GM12878 (cell line): ENCODE results near the gene TTLL10. TPM values are rescaled to one million over a fixed set of nuclear protein-coding genes. Genes with fewer than 3 reads are reported as not detected.

Experiments used
- ATAC-seq: fragments of 200-7000 bp; cut with Tn5 transposase; 3 replicates; pipeline ENCODE4 v1.9.1; 2020; ENCODE audit warnings: mild to moderate bottlenecking, moderate library complexity
- BruUV-seq: library from RNA; stranded (reverse); fragments of 400-500 nt; replicated peaks from 2 replicates; lab custom pipeline; 2021; lab: Mats Ljungman, UMichigan
- CTCF ChIA-PET: fragments of 300-600 bp; sonication (Branson Sonifier 250); formaldehyde crosslinking; extraction: SDS; loops from one replicate; lab custom pipeline; 2021; ENCODE audit warnings: inconsistent platforms; lab: Yijun Ruan, JAX
- POLR2A ChIA-PET: fragments of 350-600 bp; formaldehyde crosslinking; extraction: SDS; loops from one replicate; lab custom pipeline; 2021; ENCODE audit warnings: inconsistent platforms; lab: Charles Lee
- RAD21 ChIA-PET: fragments of 300-600 bp; sonication (Branson Sonifier 250); formaldehyde crosslinking; loops from one replicate; lab custom pipeline; 2023; ENCODE audit warnings: antibody characterized with exemption; ENCODE audit not compliant: unreplicated experiment; lab: Charles Lee
- SMC1A ChIA-PET: fragments of 300-600 bp; sonication (Branson Sonifier 250); formaldehyde crosslinking; loops from one replicate; lab custom pipeline; 2023; ENCODE audit not compliant: unreplicated experiment, uncharacterized antibody; lab: Charles Lee
- DNase-seq: peaks from one replicate; pipeline ENCODE4 v3.0.0-alpha.2; 2011; ENCODE audit warnings: low read depth, low spot score
- FAIRE-seq: peaks from 3 replicates; lab custom pipeline; 2011; peaks lifted over from hg19 to GRCh38; lab: Jason Lieb, UNC
- H2AFZ ChIP-seq: 2 replicates; pipeline ENCODE4 v1.6.0; 2011; ENCODE audit warnings: low read depth, low read length, control low read depth; ENCODE audit not compliant: control insufficient read depth
- H3K27ac ChIP-seq: 2 replicates; pipeline ENCODE4 v1.5.1; 2011; ENCODE audit warnings: control low read depth; ENCODE audit not compliant: control insufficient read depth, insufficient read depth
- H3K27me3 ChIP-seq, 2 experiments: replicated peaks in 1 of 2; 2 replicates each; pipeline versions ENCODE4 v1.6.0 to v1.6.1; 2011; ENCODE audit warnings: low read length in 1 of 2; ENCODE audit not compliant: control insufficient read depth in 2 of 2, insufficient read depth in 2 of 2
- H3K36me3 ChIP-seq, 2 experiments: 2 replicates each; pipeline ENCODE4 v1.5.1; 2011; ENCODE audit warnings: low read length in 1 of 2; ENCODE audit not compliant: control insufficient read depth in 2 of 2, insufficient read depth in 2 of 2
- H3K4me1 ChIP-seq: 2 replicates; pipeline ENCODE4 v1.6.1; 2011; ENCODE audit warnings: mild to moderate bottlenecking, low read length, moderate library complexity, mixed read lengths; ENCODE audit not compliant: control insufficient read depth, insufficient read depth
- H3K4me2 ChIP-seq: 2 replicates; pipeline ENCODE4 v1.6.0; 2011; ENCODE audit warnings: control low read depth; ENCODE audit not compliant: control insufficient read depth, insufficient read depth
- H3K4me3 ChIP-seq: fragments of 200-600 bp; sonication (generic); 2 replicates; pipeline ENCODE4 v1.5.1; 2016
- H3K79me2 ChIP-seq: 2 replicates; pipeline ENCODE4 v1.6.0; 2011; ENCODE audit warnings: low read length; ENCODE audit not compliant: control insufficient read depth, insufficient read depth
- H3K9ac ChIP-seq: 2 replicates; pipeline ENCODE4 v1.8.0; 2011; ENCODE audit warnings: low read length, control low read depth, mixed read lengths; ENCODE audit not compliant: control insufficient read depth, insufficient read depth
- H3K9me3 ChIP-seq: replicated peaks from 3 replicates; pipeline ENCODE4 v1.5.1; 2011; ENCODE audit warnings: mild to moderate bottlenecking, low read length; ENCODE audit not compliant: control insufficient read depth, insufficient read depth
- H4K20me1 ChIP-seq: 2 replicates; pipeline ENCODE4 v1.6.0; 2011; ENCODE audit not compliant: control insufficient read depth, insufficient read depth
- JUNB ChIP-seq: IDR thresholded peaks from 2 replicates; pipeline ENCODE4 v1.6.1; 2016; ENCODE audit warnings: antibody characterized with exemption, mild to moderate bottlenecking
- NR2F1 ChIP-seq: fragments of 450-650 bp; conservative IDR thresholded peaks from 2 replicates; pipeline ENCODE4 v1.6.1; 2017; ENCODE audit warnings: mild to moderate bottlenecking
- RBBP5 ChIP-seq: fragments of 200-600 bp; sonication (generic); conservative IDR thresholded peaks from 2 replicates; pipeline ENCODE4 v1.6.1; 2016
- WGBS: methylation state at CpG from one replicate; pipeline ENCODE4 v1.1.6; 2016; ENCODE audit warnings: low lambda C conversion rate; ENCODE audit not compliant: insufficient replicate concordance, insufficient coverage; ENCODE audit errors: missing lambda C conversion rate; 5-methylcytosine and 5-hydroxymethylcytosine counted together
- in situ Hi-C: fragments of 300-500 bp; cut with MboI; formaldehyde crosslinking; loops from 9 replicates; pipeline ENCODE4 v1.14.3; 2018; ENCODE audit warnings: mixed read lengths
- intact Hi-C: fragments of 100-400 bp; cut with micrococcal nuclease; formaldehyde crosslinking; loops from one replicate; pipeline ENCODE4 v1.14.2; 2022; ENCODE audit not compliant: unreplicated experiment
- polyA plus RNA-seq, 11 experiments: library from polyadenylated mRNA; depleted of rRNA in 4 of 11; unstranded in 6 of 11; stranded (reverse) in 5 of 11; fragments of >200 nt; fragmentation: Nextera tagmentation in 4 of 11; fragmentation: Illumina TruSeq in 1 of 11; extraction: Ambion mirVana in 4 of 11; extraction: Trizol in 1 of 11; gene quantifications; 1 replicate in 1 of 11; 2 replicates in 10 of 11; pipeline versions ENCODE4 v1.2.1 to v1.2.3, GENCODE V29; 2011 to 2016; ENCODE audit warnings: inconsistent platforms in 2 of 11, missing spikeins in 2 of 11, low read depth in 1 of 11
- total RNA-seq, 4 experiments: library from RNA; depleted of rRNA in 3 of 4; stranded (reverse); fragments of >200 nt in 3 of 4; fragmentation: Illumina TruSeq in 1 of 4; extraction: Trizol in 1 of 4; gene quantifications; 2 replicates each; pipeline versions ENCODE4 v1.2.1 to v1.2.3, GENCODE V29; 2013 to 2021

The TTLL10 gene
- total and polyA plus RNA-seq, 10 of the 15 experiments (the other 5 are each of a cell fraction or from before 2014, with no cell fraction given), result not detected

DNA sequence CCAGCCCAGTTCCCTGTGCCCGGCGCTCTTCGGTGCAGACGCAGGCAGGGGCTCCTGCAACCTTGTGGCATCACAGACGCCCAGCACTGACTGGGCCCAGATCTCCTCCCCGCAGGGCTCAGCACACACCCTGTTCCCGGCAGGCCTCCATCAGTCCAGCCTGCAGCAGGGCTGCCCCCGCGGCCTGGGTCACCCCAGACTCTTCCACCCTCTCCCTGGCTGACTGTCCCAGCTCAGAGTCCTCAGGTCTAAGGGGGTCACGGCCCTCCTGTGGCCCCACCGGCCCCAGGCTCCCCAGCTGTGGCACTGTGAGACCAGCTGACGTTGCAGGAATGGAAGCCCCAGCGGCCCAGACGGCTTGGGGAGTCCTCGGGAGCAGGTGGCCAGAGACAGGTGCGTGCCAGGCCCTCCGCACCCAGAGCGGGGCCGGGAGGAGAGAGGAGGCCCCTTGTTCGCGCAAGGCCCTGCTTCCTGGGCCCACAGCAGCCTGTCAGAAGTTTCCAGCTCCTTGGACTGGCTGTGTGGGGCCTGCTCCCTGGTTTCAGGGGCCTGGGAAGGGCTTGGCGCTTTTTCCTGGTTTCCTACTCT lies 62.6 kb downstream of the TTLL10 start:
- DNase-seq (no peak), ATAC-seq (no peak), FAIRE-seq (no peak)
- H3K27me3 ChIP-seq, result no peaks in the 10 kb centered on the region
- intact Hi-C loops (no loop called here), in situ Hi-C loops (no loop called here)
- ChIA-PET POLR2A (no interaction called here), CTCF (no interaction called here), RAD21 (no interaction called here), SMC1A (no interaction called here)
- H3K4me2 ChIP-seq, result no peak overlapping the region
- no peak overlapping the region for H3K27ac ChIP-seq
- H3K4me1 ChIP-seq, result no peaks in the 10 kb centered on the region
- H4K20me1 ChIP-seq, result no peaks in the 10 kb centered on the region
- no peak overlapping the region for H2AFZ ChIP-seq
- WGBS, result 73% methylated on average over 22 of the region's 22 CpGs
- TF ChIP-seq JUNB, result no peak
- H3K79me2 ChIP-seq, result peaks cover 13% of the 10 kb centered on the region
- no peaks in the 10 kb centered on the region for H3K36me3 ChIP-seq
- H3K4me3 ChIP-seq, result no peak overlapping the region
- no peaks in the 10 kb centered on the region; the same call in 2 of the 3 replicates for H3K9me3 ChIP-seq
- H3K9ac ChIP-seq, result no peak overlapping the region
- BruUV-seq, result no TSS peak

- in situ Hi-C loops (no loop called here), intact Hi-C loops (no loop called here)
- Histone ChIP-seq H3K27me3 (no peaks in the 10 kb centered on the region), H3K4me3 (no peak overlapping the region), H3K4me1 (no peaks in the 10 kb centered on the region), H3K36me3 (no peaks in the 10 kb centered on the region), H4K20me1 (no peaks in the 10 kb centered on the region), H3K9me3 (no peaks in the 10 kb centered on the region; the same call in 2 of the 3 replicates), H3K9ac (no peak overlapping the region), H3K79me2 (peaks cover 7% of the 10 kb centered on the region), H3K27ac (no peak overlapping the region), H3K4me2 (no peak overlapping the region), H2AFZ (no peak overlapping the region)
- WGBS, result 37% methylated on average over 33 of the region's 34 CpGs
- RAD21 ChIA-PET, result interaction anchor here (0.8 kb wide), 1 partner anchor 13 kb away, joined by 3 read pairs; no protein-coding TSS in a partner anchor
- ATAC-seq (no peak), DNase-seq (no peak), FAIRE-seq (no peak)
- POLR2A ChIA-PET, result no interaction called here
- SMC1A ChIA-PET, result no interaction called here
- CTCF ChIA-PET, result no interaction called here
- TF ChIP-seq RBBP5 (no peak), NR2F1 (no peak)
- no TSS peak for BruUV-seq
Measured at GRCh38 chr1:1236945-1237873, 63.5 kb downstream of the TTLL10 start.
